Measurements from ENCODE around the gene NUDT14.

NUDT14 gene

DNA sequence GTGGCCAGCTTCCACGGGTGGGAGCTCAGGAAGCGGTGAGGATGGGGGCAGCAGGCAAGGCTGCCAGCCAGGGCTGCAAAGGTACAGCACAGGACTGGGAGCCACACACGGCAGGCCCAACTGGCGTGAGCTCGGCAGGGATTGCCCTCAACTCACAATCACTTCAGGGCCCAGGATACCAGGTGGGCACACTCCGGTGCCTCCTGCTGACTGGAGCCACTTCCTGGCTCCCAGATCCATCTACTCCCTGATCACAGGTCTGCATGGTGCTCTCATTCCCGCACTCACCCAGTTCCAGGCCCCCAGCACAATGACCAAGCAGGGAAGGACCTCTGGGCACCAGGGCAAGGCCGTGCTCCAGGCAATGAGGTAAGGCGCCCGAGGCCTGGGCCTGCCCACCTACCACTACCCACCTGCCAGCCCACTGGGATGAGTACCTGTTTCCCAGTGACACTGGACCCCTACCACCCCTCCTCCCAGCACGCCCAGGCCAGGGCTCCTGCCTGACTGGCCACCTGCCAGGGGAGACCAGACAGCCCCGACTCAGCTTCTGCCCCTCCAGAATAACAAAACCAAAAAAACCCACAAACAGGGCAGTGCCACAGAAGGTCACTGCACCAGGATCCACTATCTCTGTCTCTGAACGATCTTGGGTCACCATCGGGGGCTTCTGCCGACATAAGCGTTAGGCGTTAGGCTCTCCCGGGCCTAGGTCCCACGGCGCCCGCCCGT is 14.4 kb downstream of the NUDT14 start:
- H3K4me3 Mint-ChIP-seq, result peak overlapping the region; percentile 59 to 63 (median 63)
- H3K27me3 Mint-ChIP-seq (ENCODE audit: low read depth), result peaks cover 24% of the 10 kb centered on the region
- TF ChIP-seq, protein P1, sequence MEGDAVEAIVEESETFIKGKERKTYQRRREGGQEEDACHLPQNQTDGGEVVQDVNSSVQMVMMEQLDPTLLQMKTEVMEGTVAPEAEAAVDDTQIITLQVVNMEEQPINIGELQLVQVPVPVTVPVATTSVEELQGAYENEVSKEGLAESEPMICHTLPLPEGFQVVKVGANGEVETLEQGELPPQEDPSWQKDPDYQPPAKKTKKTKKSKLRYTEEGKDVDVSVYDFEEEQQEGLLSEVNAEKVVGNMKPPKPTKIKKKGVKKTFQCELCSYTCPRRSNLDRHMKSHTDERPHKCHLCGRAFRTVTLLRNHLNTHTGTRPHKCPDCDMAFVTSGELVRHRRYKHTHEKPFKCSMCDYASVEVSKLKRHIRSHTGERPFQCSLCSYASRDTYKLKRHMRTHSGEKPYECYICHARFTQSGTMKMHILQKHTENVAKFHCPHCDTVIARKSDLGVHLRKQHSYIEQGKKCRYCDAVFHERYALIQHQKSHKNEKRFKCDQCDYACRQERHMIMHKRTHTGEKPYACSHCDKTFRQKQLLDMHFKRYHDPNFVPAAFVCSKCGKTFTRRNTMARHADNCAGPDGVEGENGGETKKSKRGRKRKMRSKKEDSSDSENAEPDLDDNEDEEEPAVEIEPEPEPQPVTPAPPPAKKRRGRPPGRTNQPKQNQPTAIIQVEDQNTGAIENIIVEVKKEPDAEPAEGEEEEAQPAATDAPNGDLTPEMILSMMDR (IDR thresholded peaks at IDR 0.05; ENCODE audit: unreplicated experiment in 3 of 3), result no peak
- peaks cover 22% of the 10 kb centered on the region for H3K4me1 Mint-ChIP-seq
- no peak overlapping the region for H3K27ac Mint-ChIP-seq
- no peaks in the 10 kb centered on the region for H3K9me3 Mint-ChIP-seq
- H3K36me3 Mint-ChIP-seq (ENCODE audit: low read depth), result no peaks in the 10 kb centered on the region

DNA sequence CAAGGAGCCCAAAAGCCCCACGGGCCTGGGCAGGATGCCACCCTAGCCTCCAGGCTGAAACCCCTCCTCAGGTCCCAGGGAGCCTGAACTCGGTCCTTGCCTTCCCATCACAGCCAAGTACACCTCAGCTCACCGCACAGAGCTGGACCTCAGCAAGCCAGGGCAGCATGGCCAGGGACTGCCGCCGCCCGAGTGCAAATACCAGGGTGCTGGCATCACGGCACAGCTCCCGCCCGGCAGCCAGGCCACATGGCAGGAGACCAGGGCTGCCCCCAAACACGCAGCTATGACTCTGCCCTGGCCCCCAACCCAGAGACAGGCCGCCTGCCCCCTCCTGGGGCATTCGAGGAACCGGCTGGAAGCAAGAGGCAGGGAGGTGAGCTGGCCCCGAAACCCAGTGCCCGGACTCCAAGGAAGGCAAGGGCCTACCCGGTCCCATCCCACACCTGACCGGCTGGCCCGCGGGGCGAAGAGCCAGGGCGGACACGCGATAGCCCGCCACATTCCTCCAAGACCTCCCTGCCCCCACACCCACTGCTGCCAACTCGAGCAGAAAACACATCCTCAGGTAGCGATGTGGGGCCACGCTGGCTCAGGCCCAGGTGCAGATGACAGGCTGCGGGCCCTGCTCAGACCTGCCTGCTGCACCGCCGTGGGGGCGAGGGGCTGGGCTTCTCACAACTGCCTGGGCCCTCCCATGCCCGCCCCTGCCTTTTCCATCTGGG is 15.2 kb downstream of the NUDT14 start:
- H3K27ac Mint-ChIP-seq, result no peak overlapping the region
- H3K36me3 Mint-ChIP-seq (ENCODE audit: low read depth), result no peaks in the 10 kb centered on the region
- TF ChIP-seq, protein P1 (IDR thresholded peaks at IDR 0.05; ENCODE audit: unreplicated experiment in 3 of 3), result no peak
- peak overlapping the region; percentile 37 to 53 (median 38) for H3K4me3 Mint-ChIP-seq
- H3K4me1 Mint-ChIP-seq, result peaks cover 22% of the 10 kb centered on the region
- no peaks in the 10 kb centered on the region for H3K9me3 Mint-ChIP-seq
- H3K27me3 Mint-ChIP-seq (ENCODE audit: low read depth), result peaks cover 23% of the 10 kb centered on the region

DNA sequence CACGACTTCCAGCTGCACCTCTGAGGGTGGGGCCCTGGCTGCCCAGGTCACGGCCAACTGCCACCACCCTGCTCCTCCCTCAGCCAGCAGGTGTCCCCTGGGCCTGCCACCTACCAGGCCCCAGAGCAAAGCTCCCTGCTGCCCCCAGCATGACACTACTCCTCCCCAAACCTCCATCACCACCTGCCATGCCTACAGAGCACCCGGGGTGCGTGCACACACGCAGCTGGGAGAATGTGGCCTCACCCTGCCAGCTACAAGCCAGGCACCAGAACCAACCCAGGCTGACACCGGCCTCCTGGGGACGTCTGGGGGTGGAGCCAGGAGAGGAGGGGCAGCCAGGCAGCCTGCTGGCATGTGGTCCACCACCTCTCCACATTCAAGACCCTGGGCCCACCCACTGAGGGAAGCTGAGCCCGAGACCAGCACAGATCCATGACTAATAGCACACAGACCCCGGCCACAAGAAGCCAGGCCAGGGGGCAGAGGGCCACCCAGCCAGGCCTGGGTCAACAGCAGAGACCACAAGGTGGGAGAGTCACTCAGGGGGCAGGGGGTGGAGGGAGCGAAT is 15.9 kb downstream of the NUDT14 start:
- H3K27me3 Mint-ChIP-seq (ENCODE audit: low read depth), result peaks cover 20% of the 10 kb centered on the region
- TF ChIP-seq, protein P1 (IDR thresholded peaks at IDR 0.05; ENCODE audit: unreplicated experiment in 3 of 3), result no peak
- H3K27ac Mint-ChIP-seq, result no peak overlapping the region
- peak overlapping the region in 2 of 3 experiments; percentile 37 to 53 for H3K4me3 Mint-ChIP-seq
- no peaks in the 10 kb centered on the region for H3K36me3 Mint-ChIP-seq (ENCODE audit: low read depth)
- no peaks in the 10 kb centered on the region for H3K9me3 Mint-ChIP-seq
- H3K4me1 Mint-ChIP-seq, result peaks cover 17% of the 10 kb centered on the region

DNA sequence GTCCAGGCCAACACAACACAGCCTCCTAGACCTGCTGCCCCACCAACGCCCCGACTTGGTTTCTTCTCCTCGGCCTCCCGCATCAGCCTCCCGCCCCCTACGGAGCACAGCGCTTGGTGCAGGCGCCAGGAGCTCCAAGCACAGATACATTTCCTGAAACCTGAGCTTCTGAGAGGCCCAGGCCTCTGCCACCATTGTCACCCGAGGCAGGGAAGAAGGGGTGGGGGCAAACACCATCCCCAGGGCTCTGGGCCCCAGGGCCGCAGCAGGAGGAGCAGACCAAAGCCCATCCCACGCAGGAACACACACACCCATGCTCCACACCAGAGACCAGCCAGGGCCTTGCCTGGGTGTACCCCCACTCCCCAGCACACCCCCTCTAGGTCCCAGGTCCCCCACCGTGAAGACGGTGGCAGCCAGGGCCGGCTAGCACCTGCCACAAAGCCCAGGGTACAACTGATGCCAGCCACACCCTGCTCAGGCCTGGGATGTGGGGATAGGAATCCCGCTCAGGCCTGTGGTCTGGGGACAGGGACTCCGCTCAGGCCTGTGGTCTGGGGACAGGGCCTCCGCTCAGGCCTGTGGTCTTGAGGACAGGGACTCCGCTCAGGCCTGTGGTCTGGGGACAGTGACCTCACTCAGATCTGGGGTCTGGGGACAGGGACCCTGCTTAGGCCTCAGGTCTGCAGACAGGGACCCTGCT is 17.9 kb downstream of the NUDT14 start:
- no peaks in the 10 kb centered on the region for H3K36me3 Mint-ChIP-seq (ENCODE audit: low read depth)
- H3K9me3 Mint-ChIP-seq, result no peaks in the 10 kb centered on the region
- H3K27me3 Mint-ChIP-seq (ENCODE audit: low read depth), result peaks cover 12% of the 10 kb centered on the region
- no peak overlapping the region for H3K27ac Mint-ChIP-seq
- no peak overlapping the region for H3K4me3 Mint-ChIP-seq
- peaks cover 10% of the 10 kb centered on the region for H3K4me1 Mint-ChIP-seq
- TF ChIP-seq, protein P1 (IDR thresholded peaks at IDR 0.05; ENCODE audit: unreplicated experiment in 3 of 3), result no peak

DNA sequence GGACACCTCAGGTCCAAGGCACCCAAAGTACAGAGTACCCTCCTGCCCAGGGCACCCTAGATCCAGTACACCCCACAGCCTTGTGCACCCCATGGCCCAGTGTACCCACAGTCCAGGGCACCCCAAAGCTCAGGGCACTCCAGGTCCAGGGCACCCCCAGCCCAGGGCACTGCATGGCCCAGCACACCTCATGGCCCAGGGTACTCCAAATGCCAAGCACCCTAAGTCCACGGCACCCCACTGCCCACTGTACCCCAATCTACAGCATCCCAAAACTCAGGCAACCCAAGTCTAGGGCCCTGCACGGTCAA is 18.5 kb downstream of the NUDT14 start:
- H3K27me3 Mint-ChIP-seq (ENCODE audit: low read depth), result peaks cover 12% of the 10 kb centered on the region
- no peaks in the 10 kb centered on the region for H3K36me3 Mint-ChIP-seq (ENCODE audit: low read depth)
- H3K9me3 Mint-ChIP-seq, result no peaks in the 10 kb centered on the region
- H3K4me3 Mint-ChIP-seq, result no peak overlapping the region
- peaks cover 10% of the 10 kb centered on the region for H3K4me1 Mint-ChIP-seq
- H3K27ac Mint-ChIP-seq, result no peak overlapping the region
- TF ChIP-seq, protein P1 (IDR thresholded peaks at IDR 0.05; ENCODE audit: unreplicated experiment in 3 of 3), result no peak

All from nephron (organoid).